Duodenal mucosa (tissue), 2 donors: ENCODE data around the gene MNS1.

Experiments used
- H3K27ac ChIP-seq: one replicate; pipeline ENCODE4 v1.7.0; 2013; ENCODE audit warnings: low read depth, low read length
- H3K27me3 ChIP-seq, 2 donors: one replicate each; pipeline ENCODE4 v1.7.0; 2013; ENCODE audit warnings: low read length in 2 of 2, control low read depth in 1 of 2; ENCODE audit not compliant: insufficient read depth in 2 of 2, control insufficient read depth in 1 of 2
- H3K36me3 ChIP-seq, 2 donors: one replicate each; pipeline ENCODE4 v1.7.0; 2013; ENCODE audit warnings: low read length in 2 of 2, control low read depth in 1 of 2; ENCODE audit not compliant: insufficient read depth in 2 of 2, control insufficient read depth in 1 of 2
- H3K4me1 ChIP-seq, 2 donors: one replicate each; pipeline ENCODE4 v1.7.0; 2013; ENCODE audit warnings: low read length in 2 of 2, control low read depth in 1 of 2; ENCODE audit not compliant: insufficient read depth in 2 of 2, control insufficient read depth in 1 of 2
- H3K4me3 ChIP-seq, 2 donors: one replicate each; pipeline ENCODE4 v1.7.0; 2013; ENCODE audit warnings: low read length in 2 of 2, low read depth in 1 of 2
- H3K9ac ChIP-seq, 2 donors: one replicate each; pipeline ENCODE4 v1.7.0; 2013; ENCODE audit warnings: low read length in 2 of 2, low read depth in 1 of 2
- H3K9me3 ChIP-seq, 2 donors: one replicate each; pipeline ENCODE4 v1.7.0; 2013; ENCODE audit warnings: low read length in 2 of 2, control low read depth in 1 of 2; ENCODE audit not compliant: control insufficient read depth in 1 of 2

The MNS1 gene

GRCh38 chr15:56484287-56484686 lies 19.4 kb upstream of the MNS1 start:
- no peaks in the 10 kb centered on the region for H3K36me3 ChIP-seq
- no peak overlapping the region for H3K4me3 ChIP-seq
- no peak overlapping the region for H3K9ac ChIP-seq
- no peaks in the 10 kb centered on the region for H3K4me1 ChIP-seq
- no peaks in the 10 kb centered on the region for H3K9me3 ChIP-seq
- H3K27me3 ChIP-seq, result no peaks in the 10 kb centered on the region
- H3K27ac ChIP-seq, result no peak overlapping the region

DNA sequence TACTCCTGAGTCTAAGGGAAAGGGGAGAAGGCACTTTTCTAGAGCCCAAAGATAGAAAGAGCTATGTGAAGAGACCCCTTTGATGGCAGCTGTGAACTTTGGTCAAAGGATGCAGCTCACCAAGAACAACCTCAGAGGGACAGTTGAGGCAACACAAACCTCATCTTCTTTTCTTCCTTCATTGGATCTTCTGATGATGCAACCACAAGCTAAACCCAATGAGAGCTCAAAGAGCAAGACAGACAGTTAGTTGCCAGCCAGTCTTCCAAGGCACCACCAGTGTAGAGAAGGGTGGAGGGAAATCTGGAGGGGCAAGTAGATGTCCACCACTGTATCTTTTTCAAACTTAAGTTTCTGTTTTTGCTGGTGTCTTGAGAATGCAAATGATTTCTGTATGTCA lies 10.4 kb upstream of the MNS1 start:
- Histone ChIP-seq H3K27ac (no peak overlapping the region), H3K27me3 (no peaks in the 10 kb centered on the region), H3K9ac (no peak overlapping the region), H3K4me3 (no peak overlapping the region), H3K36me3 (no peaks in the 10 kb centered on the region), H3K4me1 (no peaks in the 10 kb centered on the region), H3K9me3 (no peaks in the 10 kb centered on the region)

GRCh38 chr15:56473017-56473416 lies 8.1 kb upstream of the MNS1 start:
- Histone ChIP-seq H3K36me3 (no peaks in the 10 kb centered on the region), H3K4me1 (peaks cover 13 to 14% of the 10 kb centered on the region in 2 donors), H3K27ac (no peak overlapping the region), H3K27me3 (no peaks in the 10 kb centered on the region), H3K9ac (no peak overlapping the region), H3K9me3 (no peaks in the 10 kb centered on the region), H3K4me3 (no peak overlapping the region)

DNA sequence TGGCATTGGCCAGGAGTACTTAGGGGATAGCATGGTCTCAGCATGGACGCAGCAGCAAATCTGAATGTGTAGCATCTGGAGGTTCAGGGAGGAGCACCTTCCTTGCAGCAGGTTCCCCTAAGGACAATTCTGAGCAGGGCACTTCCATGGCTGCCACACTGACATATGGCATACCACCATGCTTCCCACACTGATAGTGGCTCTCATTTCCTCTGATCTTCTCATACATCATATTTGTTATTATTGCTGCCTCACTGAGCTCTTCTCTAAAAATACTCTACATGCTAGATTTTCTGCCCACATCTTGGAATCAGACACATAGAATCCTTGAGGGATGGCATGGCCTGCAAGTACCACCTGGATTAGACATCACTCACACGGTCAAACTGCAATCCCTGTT lies 7.3 kb upstream of the MNS1 start:
- Histone ChIP-seq H3K4me3 (no peak overlapping the region), H3K9ac (no peak overlapping the region), H3K9me3 (no peaks in the 10 kb centered on the region), H3K36me3 (no peaks in the 10 kb centered on the region), H3K27me3 (no peaks in the 10 kb centered on the region), H3K4me1 (peaks cover 18 to 20% of the 10 kb centered on the region in 2 donors), H3K27ac (no peak overlapping the region)

GRCh38 chr15:56471440-56472069 lies 6.6 kb upstream of the MNS1 start:
- H3K9me3 ChIP-seq, result no peaks in the 10 kb centered on the region
- no peak overlapping the region for H3K9ac ChIP-seq
- no peaks in the 10 kb centered on the region for H3K36me3 ChIP-seq
- H3K4me3 ChIP-seq, result no peak overlapping the region
- H3K27me3 ChIP-seq, result no peaks in the 10 kb centered on the region
- H3K27ac ChIP-seq, result no peak overlapping the region
- peaks cover 18 to 21% of the 10 kb centered on the region in 2 donors for H3K4me1 ChIP-seq

GRCh38 chr15:56469483-56469882 lies 4.5 kb upstream of the MNS1 start:
- H3K9me3 ChIP-seq, result no peaks in the 10 kb centered on the region
- H3K4me1 ChIP-seq, result peaks cover 21 to 24% of the 10 kb centered on the region in 2 donors
- H3K27me3 ChIP-seq, result no peaks in the 10 kb centered on the region
- H3K36me3 ChIP-seq, result no peaks in the 10 kb centered on the region
- no peak overlapping the region for H3K9ac ChIP-seq
- peak overlapping the region; percentile 16 to 17 for H3K4me3 ChIP-seq
- H3K27ac ChIP-seq, result no peak overlapping the region

DNA sequence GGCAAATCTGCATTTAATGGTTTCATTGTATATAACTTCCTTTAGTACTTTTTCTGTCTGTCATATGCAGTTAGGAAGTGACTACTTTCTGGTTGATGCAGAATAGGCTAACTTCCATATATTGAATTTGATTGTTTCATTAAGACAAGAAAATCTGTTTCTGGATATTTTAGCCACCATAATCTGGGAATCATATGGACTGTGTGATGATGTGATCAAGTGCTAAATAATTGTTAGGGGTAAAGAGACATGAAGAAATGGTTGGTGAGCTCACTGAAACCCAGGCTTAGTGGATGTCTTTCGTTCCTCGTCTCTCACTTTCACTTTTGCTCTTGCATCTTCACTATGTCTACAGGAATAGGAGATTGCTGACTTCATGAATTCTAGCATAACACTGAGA lies 3.5 kb upstream of the MNS1 start:
- H3K9ac ChIP-seq, result peak overlapping the region in 1 of 2 donors; percentile 8

DNA sequence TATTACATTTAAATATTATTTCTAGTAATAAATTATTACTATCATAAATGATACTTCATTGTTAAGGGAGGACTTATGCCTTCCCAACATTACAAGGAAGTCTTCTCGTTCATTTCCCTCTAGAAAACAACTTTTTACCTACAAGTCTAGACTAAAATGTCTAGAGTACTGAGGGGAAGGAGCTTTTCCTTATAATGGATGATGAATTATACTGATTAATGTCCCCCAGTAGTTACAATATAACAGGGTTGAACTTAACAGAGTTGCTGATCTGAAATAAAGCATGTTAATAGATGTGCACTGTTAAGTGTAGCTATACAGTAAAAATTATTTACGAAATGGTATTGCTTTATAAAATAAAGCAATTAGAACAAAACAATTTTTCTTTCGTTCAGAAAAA lies 2.7 kb upstream of the MNS1 start:
- peaks cover 21 to 24% of the 10 kb centered on the region in 2 donors for H3K4me1 ChIP-seq
- H3K27me3 ChIP-seq, result no peaks in the 10 kb centered on the region
- no peaks in the 10 kb centered on the region for H3K9me3 ChIP-seq
- H3K4me3 ChIP-seq, result peak overlapping the region in 1 of 2 donors; percentile 54
- no peaks in the 10 kb centered on the region for H3K36me3 ChIP-seq
- H3K27ac ChIP-seq, result no peak overlapping the region
- no peak overlapping the region for H3K9ac ChIP-seq

More for the DNA sequence above, 3.5 kb upstream of the MNS1 start:
- Histone ChIP-seq H3K4me3 (peak overlapping the region; percentile 53 to 54), H3K9me3 (no peaks in the 10 kb centered on the region), H3K4me1 (peaks cover 21 to 24% of the 10 kb centered on the region in 2 donors), H3K36me3 (no peaks in the 10 kb centered on the region), H3K27ac (no peak overlapping the region), H3K27me3 (no peaks in the 10 kb centered on the region)

- H3K36me3 ChIP-seq, result no peaks in the 10 kb centered on the region
- no peaks in the 10 kb centered on the region for H3K9me3 ChIP-seq
- no peak overlapping the region for H3K4me3 ChIP-seq
- H3K27me3 ChIP-seq, result no peaks in the 10 kb centered on the region
- peaks cover 0 to 5% of the 10 kb centered on the region in 2 donors for H3K4me1 ChIP-seq
- H3K9ac ChIP-seq, result no peak overlapping the region
- no peak overlapping the region for H3K27ac ChIP-seq
These were observed 4.0 kb downstream of the MNS1 start for GRCh38 chr15:56460947-56461346.

GRCh38 chr15:56460071-56460470 lies 4.9 kb downstream of the MNS1 start:
- H3K27me3 ChIP-seq, result no peaks in the 10 kb centered on the region
- no peaks in the 10 kb centered on the region for H3K9me3 ChIP-seq
- H3K36me3 ChIP-seq, result no peaks in the 10 kb centered on the region
- no peak overlapping the region for H3K9ac ChIP-seq
- no peak overlapping the region for H3K27ac ChIP-seq
- no peak overlapping the region for H3K4me3 ChIP-seq
- no peaks in the 10 kb centered on the region for H3K4me1 ChIP-seq

DNA sequence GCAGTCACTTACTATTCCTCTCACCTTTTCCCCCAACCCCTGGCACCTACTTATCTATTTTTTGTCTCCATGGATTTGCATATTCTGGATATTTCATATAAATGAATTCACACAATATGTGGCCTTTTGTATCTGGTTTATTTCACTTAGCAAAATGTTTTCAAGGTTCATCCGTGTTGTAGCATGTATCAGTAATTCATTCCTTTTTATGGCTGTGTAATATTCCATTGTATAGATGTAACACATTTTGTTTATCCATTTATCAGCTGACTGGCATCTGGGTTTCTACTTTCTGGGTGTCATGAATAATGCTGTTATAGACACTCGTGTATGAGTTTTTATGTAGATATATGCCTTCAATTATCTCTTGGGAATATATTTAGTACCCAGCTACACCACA lies 5.8 kb downstream of the MNS1 start:
- no peaks in the 10 kb centered on the region for H3K27me3 ChIP-seq
- no peaks in the 10 kb centered on the region for H3K4me1 ChIP-seq
- no peak overlapping the region for H3K9ac ChIP-seq
- H3K9me3 ChIP-seq, result no peaks in the 10 kb centered on the region
- H3K36me3 ChIP-seq, result no peaks in the 10 kb centered on the region
- H3K27ac ChIP-seq, result no peak overlapping the region
- H3K4me3 ChIP-seq, result no peak overlapping the region
